AG04449 (cell line): ENCODE measurements around the gene STX12.

Experiments used
- CTCF ChIA-PET: fragments of 350-600 bp; formaldehyde crosslinking; extraction: SDS; loops from one replicate; lab custom pipeline; 2021; ENCODE audit warnings: antibody characterized with exemption; lab: Yijun Ruan, JAX
- POLR2A ChIA-PET: fragments of 400-600, 350-600 bp; formaldehyde crosslinking; extraction: SDS; loops from one replicate; lab custom pipeline; 2020; ENCODE audit warnings: antibody characterized with exemption, inconsistent platforms; lab: Yijun Ruan, JAX
- DNase-seq: peaks from one replicate; pipeline ENCODE4 v3.0.0-alpha.2; 2010; ENCODE audit warnings: low read depth, low spot score
- H3K4me3 ChIP-seq: 2 replicates; pipeline ENCODE4 v1.5.1; 2011; ENCODE audit warnings: low read depth, mild to moderate bottlenecking, control low read depth, low read length
- CTCF ChIP-seq: IDR thresholded peaks from one replicate; pipeline ENCODE4 v1.5.1; 2011; ENCODE audit warnings: mild to moderate bottlenecking, moderate library complexity, low read length, control low read depth, inconsistent platforms; ENCODE audit not compliant: insufficient read depth; ENCODE audit errors: missing control alignments

The STX12 gene

GRCh38 chr1:27831568-27832410 lies 58.8 kb downstream of the STX12 start:
- POLR2A ChIA-PET = interaction anchor here (0.7 to 1.5 kb wide), 2 partner anchors 160 to 677 kb away, joined by 3 to 5 read pairs; partner anchors contain the start of gene IFI6
- peak overlapping the region; percentile 97 for H3K4me3 ChIP-seq
- CTCF ChIA-PET = interaction anchor here (0.6 to 1.5 kb wide), 6 partner anchors 9 to 259 kb away, joined by 3 to 6 read pairs (median 4); partner anchors contain the start of gene FAM76A
- no peak for DNase-seq
- TF ChIP-seq CTCF = no peak

GRCh38 chr1:27832762-27833161 lies 59.7 kb downstream of the STX12 start:
- no peak for DNase-seq
- POLR2A ChIA-PET = no interaction called here
- TF ChIP-seq CTCF = no peak
- CTCF ChIA-PET = interaction anchor here (0.6 to 1.5 kb wide), 6 partner anchors 8 to 259 kb away, joined by 3 to 4 read pairs (median 3); no protein-coding TSS in a partner anchor
- H3K4me3 ChIP-seq = no peak overlapping the region

GRCh38 chr1:27833470-27833869 lies 60.5 kb downstream of the STX12 start:
- CTCF ChIA-PET = interaction anchor here (0.9 to 1.4 kb wide), 5 partner anchors 10 to 164 kb away, joined by 3 to 12 read pairs (median 3); no protein-coding TSS in a partner anchor

GRCh38 chr1:27835046-27835445 lies 62.0 kb downstream of the STX12 start:
- CTCF ChIA-PET = interaction anchor here (0.9 to 1.1 kb wide), 2 partner anchors 23 to 110 kb away, joined by 3 to 4 read pairs; partner anchors contain the start of gene FAM76A
- POLR2A ChIA-PET = no interaction called here
- no peak for TF ChIP-seq CTCF

More at GRCh38 chr1:27833470-27833869, 60.5 kb downstream of the STX12 start:
- POLR2A ChIA-PET = no interaction called here
- H3K4me3 ChIP-seq = no peak overlapping the region
- no peak for DNase-seq
- no peak for TF ChIP-seq CTCF

GRCh38 chr1:27835501-27835900 lies 62.5 kb downstream of the STX12 start:
- DNase-seq = no peak
- no peak overlapping the region for H3K4me3 ChIP-seq
- POLR2A ChIA-PET = no interaction called here
- CTCF ChIA-PET = interaction anchor here (0.8 to 0.9 kb wide), 2 partner anchors 22 to 144 kb away, joined by 3 read pairs; no protein-coding TSS in a partner anchor
- no peak for TF ChIP-seq CTCF

More at GRCh38 chr1:27835046-27835445, 62.0 kb downstream of the STX12 start:
- H3K4me3 ChIP-seq = no peak overlapping the region
- no peak for DNase-seq

- DNase-seq = no peak
- POLR2A ChIA-PET = no interaction called here
- no peak overlapping the region for H3K4me3 ChIP-seq
- no peak for TF ChIP-seq CTCF
- CTCF ChIA-PET = interaction anchor here (1.6 to 3.1 kb wide), 2 partner anchors 8 to 180 kb away, joined by 6 to 17 read pairs; no protein-coding TSS in a partner anchor
Measured at GRCh38 chr1:27849951-27850350, 76.9 kb downstream of the STX12 start.
